IMR-90 (cell line): Measurements from ENCODE around the gene GLT8D2. TPM values are rescaled to one million over a fixed set of nuclear protein-coding genes. Genes with fewer than 3 reads are reported as not detected.

Experiments
- ATAC-seq: fragments of 200-7000 bp; cut with Tn5 transposase; 2 replicates; pipeline ENCODE4 v1.9.1; 2020; ENCODE audit warnings: low read depth, mild to moderate bottlenecking, moderate library complexity
- BruUV-seq: library from RNA; stranded (reverse); fragments of 400-500 nt; replicated peaks from 2 replicates; lab custom pipeline; 2021; lab: Mats Ljungman, UMichigan
- CTCF ChIA-PET: fragments of 300-600 bp; formaldehyde crosslinking; extraction: SDS; loops from one replicate; lab custom pipeline; 2021; ENCODE audit warnings: antibody characterized with exemption; lab: Yijun Ruan, JAX
- POLR2A ChIA-PET: fragments of 300-600 bp; sonication (Branson Sonifier 250); formaldehyde crosslinking; loops from one replicate; lab custom pipeline; 2022; ENCODE audit warnings: antibody characterized with exemption; ENCODE audit not compliant: unreplicated experiment; lab: Charles Lee
- DNase-seq: peaks from one replicate; pipeline ENCODE4 v3.0.0; 2013
- H2AFZ ChIP-seq: replicated peaks from 2 replicates; pipeline ENCODE3; 2013; ENCODE audit warnings: low read length, mild to moderate bottlenecking; ENCODE audit not compliant: poor library complexity
- H2AK5ac ChIP-seq: 2 replicates; pipeline ENCODE4 v1.6.1; 2013; ENCODE audit warnings: low read depth, low read length, inconsistent platforms
- H2AK9ac ChIP-seq: replicated peaks from 2 replicates; pipeline ENCODE3; 2013; ENCODE audit warnings: mild to moderate bottlenecking, low read depth, low read length, moderate library complexity; ENCODE audit not compliant: poor library complexity
- H2BK120ac ChIP-seq: 2 replicates; pipeline ENCODE4 v1.6.1; 2013; ENCODE audit warnings: low read depth, low read length, inconsistent platforms
- H2BK15ac ChIP-seq: 3 replicates; pipeline ENCODE4 v1.6.1; 2013; ENCODE audit warnings: low read depth, low read length, inconsistent platforms
- H2BK20ac ChIP-seq: 2 replicates; pipeline ENCODE4 v1.6.1; 2013; ENCODE audit warnings: low read depth, mild to moderate bottlenecking, inconsistent platforms, low read length, moderate library complexity
- H2BK5ac ChIP-seq: 2 replicates; pipeline ENCODE4 v1.6.1; 2013; ENCODE audit warnings: mild to moderate bottlenecking, low read depth, low read length, inconsistent platforms; ENCODE audit not compliant: poor library complexity, severe bottlenecking
- H3K14ac ChIP-seq: replicated peaks from 2 replicates; pipeline ENCODE4 v1.6.1; 2013; ENCODE audit warnings: low read depth, low read length, inconsistent platforms
- H3K18ac ChIP-seq: 2 replicates; pipeline ENCODE4 v1.6.1; 2013; ENCODE audit warnings: low read depth, low read length, control low read depth
- H3K23ac ChIP-seq: 2 replicates; pipeline ENCODE4 v1.6.1; 2013; ENCODE audit warnings: low read depth, low read length, inconsistent platforms
- H3K27ac ChIP-seq: 2 replicates; pipeline ENCODE4 v1.5.1; 2013; ENCODE audit warnings: mild to moderate bottlenecking, control low read depth, low read length; ENCODE audit not compliant: insufficient read depth
- H3K27me3 ChIP-seq: 2 replicates; pipeline ENCODE4 v1.6.1; 2013; ENCODE audit warnings: low read length; ENCODE audit not compliant: control insufficient read depth, insufficient read depth
- H3K36me3 ChIP-seq: 2 replicates; pipeline ENCODE4 v1.6.1; 2013; ENCODE audit warnings: low read length, mixed read lengths; ENCODE audit not compliant: control insufficient read depth, insufficient read depth
- H3K4ac ChIP-seq: 2 replicates; pipeline ENCODE4 v1.6.1; 2013; ENCODE audit warnings: low read depth, low read length, inconsistent platforms
- H3K4me1 ChIP-seq: 2 replicates; pipeline ENCODE4 v1.6.1; 2013; ENCODE audit warnings: low read length, mixed read lengths; ENCODE audit not compliant: control insufficient read depth, insufficient read depth
- H3K4me2 ChIP-seq: 2 replicates; pipeline ENCODE4 v1.6.1; 2013; ENCODE audit warnings: low read depth, mild to moderate bottlenecking, control low read depth, low read length, moderate library complexity
- H3K4me3 ChIP-seq: 2 replicates; pipeline ENCODE4 v1.5.1; 2013; ENCODE audit warnings: low read depth, mild to moderate bottlenecking, control low read depth, low read length, moderate library complexity; ENCODE audit not compliant: insufficient read depth
- H3K56ac ChIP-seq: 2 replicates; pipeline ENCODE4 v1.6.1; 2013; ENCODE audit warnings: low read length, inconsistent platforms; ENCODE audit not compliant: insufficient read depth; ENCODE audit errors: extremely low read depth
- H3K79me1 ChIP-seq, 2 experiments: 2 replicates each; pipeline ENCODE4 v1.6.1; 2013; ENCODE audit warnings: low read length in 2 of 2, inconsistent platforms in 1 of 2, low read depth in 1 of 2
- H3K9ac ChIP-seq: 2 replicates; pipeline ENCODE4 v1.6.1; 2013; ENCODE audit warnings: low read depth, low read length, control low read depth
- H3K9me1 ChIP-seq: 2 replicates; pipeline ENCODE4 v1.6.1; 2013; ENCODE audit warnings: low read length, inconsistent platforms; ENCODE audit not compliant: insufficient read depth
- H3K9me3 ChIP-seq: 2 replicates; pipeline ENCODE4 v1.6.1; 2013; ENCODE audit warnings: low read length; ENCODE audit not compliant: control insufficient read depth, insufficient read depth
- H4K20me1 ChIP-seq: 2 replicates; pipeline ENCODE4 v1.6.1; 2013; ENCODE audit warnings: low read length, inconsistent platforms; ENCODE audit not compliant: insufficient read depth
- H4K5ac ChIP-seq: 2 replicates; pipeline ENCODE4 v1.6.1; 2013; ENCODE audit warnings: mild to moderate bottlenecking, low read depth, low read length, control low read depth
- H4K8ac ChIP-seq, 2 experiments: 2 replicates each; pipeline ENCODE4 v1.6.1; 2013; ENCODE audit warnings: low read depth in 2 of 2, low read length in 2 of 2, control low read depth in 1 of 2, inconsistent platforms in 1 of 2
- H4K91ac ChIP-seq: 2 replicates; pipeline ENCODE4 v1.6.1; 2013; ENCODE audit warnings: low read depth, low read length, inconsistent platforms; ENCODE audit not compliant: insufficient read depth
- BHLHE40 ChIP-seq: fragments of 150-350 bp; IDR thresholded peaks from 2 replicates; pipeline ENCODE4 v1.6.1; 2016; ENCODE audit warnings: mild to moderate bottlenecking, low read depth, low read length
- CHD1 ChIP-seq: IDR thresholded peaks from 2 replicates; pipeline ENCODE4 v1.6.1; 2012; ENCODE audit warnings: low read depth, low read length, improper control_type of control experiment
- MAFK ChIP-seq: IDR thresholded peaks from 2 replicates; pipeline ENCODE4 v1.6.1; 2012; ENCODE audit warnings: low read depth, low read length, improper control_type of control experiment
- MXI1 ChIP-seq: IDR thresholded peaks from 2 replicates; pipeline ENCODE4 v1.6.1; 2012; ENCODE audit warnings: low read depth, mild to moderate bottlenecking, low read length, moderate library complexity, borderline replicate concordance
- RAD21 ChIP-seq: IDR thresholded peaks from 2 replicates; pipeline ENCODE4 v1.6.1; 2012; ENCODE audit warnings: low read length, improper control_type of control experiment
- SMC3 ChIP-seq: fragments of 150-350 bp; IDR thresholded peaks from 2 replicates; pipeline ENCODE4 v1.6.1; 2016; ENCODE audit warnings: low read depth, mild to moderate bottlenecking, antibody characterized with exemption, low read length, moderate library complexity
- USF2 ChIP-seq: fragments of 150-350 bp; IDR thresholded peaks from 2 replicates; pipeline ENCODE4 v1.6.1; 2017; ENCODE audit warnings: mild to moderate bottlenecking, antibody characterized with exemption, low read length, low read depth
- WGBS, 2 experiments: methylation state at CpG; one replicate each; pipeline versions ENCODE4 v1.1.5 to v1.1.7; 2013; ENCODE audit warnings: missing lambda C conversion rate in 2 of 2; ENCODE audit not compliant: insufficient read length in 1 of 2; ENCODE audit errors: extremely low coverage in 2 of 2; 5-methylcytosine and 5-hydroxymethylcytosine counted together
- dilution Hi-C: fragments of 300-500 bp; cut with HindIII; formaldehyde crosslinking; loops from one replicate; pipeline ENCODE4 v1.14.3; 2018; ENCODE audit warnings: low sequenced_read_pairs; ENCODE audit not compliant: unreplicated experiment
- in situ Hi-C: fragments of 300-500 bp; cut with MboI; formaldehyde crosslinking; loops from 3 replicates; pipeline ENCODE4 v1.14.3; 2019; ENCODE audit warnings: low sequenced_read_pairs, inconsistent platforms, mixed read lengths
- intact Hi-C: fragments of 100-400 bp; cut with micrococcal nuclease; formaldehyde crosslinking; loops from 2 replicates; pipeline ENCODE4 v1.10.0; 2022
- polyA plus RNA-seq, 3 experiments: library from polyadenylated mRNA; depleted of rRNA; stranded (reverse); fragments of >200 nt; gene quantifications; 2 replicates each; pipeline ENCODE4 v1.2.3, GENCODE V29; 2012; ENCODE audit warnings: low replicate concordance in 1 of 3
- total RNA-seq: library from RNA; depleted of rRNA; stranded (reverse); fragments of >200 nt; gene quantifications from 2 replicates; pipeline ENCODE4 v1.2.3, GENCODE V29; 2012

GLT8D2 gene
- total and polyA plus RNA-seq, 2 of the 4 experiments (the other 2 are of a cell fraction), result 33.5 to 47.9 TPM

DNA sequence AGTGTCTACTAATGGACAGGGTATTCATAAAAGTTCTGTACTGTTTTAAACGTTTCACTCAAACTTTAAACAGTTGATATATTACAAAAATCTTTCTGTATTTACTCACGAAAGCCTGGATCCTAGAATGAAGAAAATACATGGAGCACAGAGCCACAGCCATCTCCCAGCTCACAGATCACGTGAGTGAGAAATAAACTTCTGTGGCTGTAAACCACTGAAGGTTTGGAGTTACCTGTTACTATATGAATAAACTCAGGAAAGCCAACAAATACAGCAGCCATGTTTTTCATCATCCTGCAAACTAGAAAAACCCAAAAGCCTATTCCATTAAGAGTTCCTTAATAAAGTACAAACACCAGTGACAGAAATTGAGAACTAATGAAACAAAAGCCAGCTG is 85.2 kb downstream of the GLT8D2 start:
- Histone ChIP-seq H3K18ac (no peak overlapping the region), H3K9me3 (no peaks in the 10 kb centered on the region), H2BK120ac (no peak overlapping the region), H2BK15ac (no peak overlapping the region), H3K4ac (peak overlapping the region; percentile 98; the same call in 1 of the 2 replicates), H3K4me3 (peak overlapping the region; percentile 85), H3K23ac (peak overlapping the region; percentile 99), H3K79me1 (peaks cover 11 to 66% of the 10 kb centered on the region in 2 experiments; a peak in 3 of 4 replicates), H3K27me3 (no peaks in the 10 kb centered on the region), H2BK20ac (no peak overlapping the region), H3K4me1 (peaks cover 12% of the 10 kb centered on the region), H3K27ac (no peak overlapping the region), H3K14ac (peak overlapping the region; percentile 100), H3K9me1 (peaks cover 4% of the 10 kb centered on the region; the same call in 1 of the 2 replicates), H2BK5ac (peak overlapping the region; percentile 95), H3K4me2 (peak overlapping the region; percentile 75), H2AFZ (no peak overlapping the region), H4K91ac (peak overlapping the region; percentile 100), H2AK9ac (peak overlapping the region; percentile 100), H2AK5ac (peak overlapping the region; percentile 92; the same call in 1 of the 2 replicates), H4K8ac (peak overlapping the region; percentile 96 to 99), H4K5ac (peak overlapping the region; percentile 97; the same call in 1 of the 2 replicates), H3K56ac (peak overlapping the region; percentile 97), H3K9ac (peak overlapping the region; percentile 99), H4K20me1 (peaks cover 10% of the 10 kb centered on the region; the same call in 1 of the 2 replicates), H3K36me3 (peaks cover 1% of the 10 kb centered on the region)
- no CpG with 5 or more reads among the region's 3 CpGs for WGBS, 2 experiments
- intact Hi-C loops (loop anchor here (1.0 to 10.0 kb wide), 3 partner anchors 8 to 320 kb away; partner anchors contain the start of gene HCFC2), dilution Hi-C loops (no loop called here), in situ Hi-C loops (no loop called here)
- ATAC-seq (no peak), DNase-seq (no peak)
- BruUV-seq, result no TSS peak
- ChIA-PET POLR2A (no interaction called here), CTCF (interaction anchor here (1.5 kb wide), 1 partner anchor 144 kb away, joined by 7 read pairs; no protein-coding TSS in a partner anchor)
- TF ChIP-seq SMC3, result no peak
- TF ChIP-seq MAFK, result no peak
- no peak for TF ChIP-seq CHD1
- 0 out of 2 replicates have a peak, but pooled peaks have one; percentile 29 for TF ChIP-seq USF2
- no peak for TF ChIP-seq RAD21
- no peak for TF ChIP-seq MXI1
- no peak for TF ChIP-seq BHLHE40
